Activated CD4-positive, alpha-beta T cell treated with anti-CD3 and anti-CD28 coated beads, Interleukin-2, amount 10 ng/mL, durations not matched to agents 24 days and 14 days (primary cell): ENCODE data around the gene SYNGR2. TPM values are rescaled to one million over a fixed set of nuclear protein-coding genes. Genes with fewer than 3 reads are reported as not detected.

ENCODE experiments used
- DNase-seq: peaks from one replicate; pipeline ENCODE4 v3.0.0; 2022
- H3K27ac Mint-ChIP-seq: one replicate; pipeline ENCODE4 v1.8.0; 2022; ENCODE audit warnings: mild to moderate bottlenecking, mixed read lengths
- H3K27me3 Mint-ChIP-seq: one replicate; pipeline ENCODE4 v1.8.0; 2022; ENCODE audit warnings: mixed read lengths
- H3K36me3 Mint-ChIP-seq: one replicate; pipeline ENCODE4 v1.8.0; 2022; ENCODE audit warnings: low read depth, mild to moderate bottlenecking, mixed read lengths
- H3K4me1 Mint-ChIP-seq: one replicate; pipeline ENCODE4 v1.8.0; 2021; ENCODE audit warnings: mixed read lengths
- H3K4me3 Mint-ChIP-seq: one replicate; pipeline ENCODE4 v1.8.0; 2022; ENCODE audit warnings: mild to moderate bottlenecking, moderate library complexity, mixed read lengths
- H3K9me3 Mint-ChIP-seq: one replicate; pipeline ENCODE4 v1.8.0; 2021; ENCODE audit warnings: mixed read lengths
- intact Hi-C: fragments of 100-400 bp; cut with micrococcal nuclease; formaldehyde crosslinking; loops from one replicate; pipeline ENCODE4 v1.15.1; 2023
- total RNA-seq: library from RNA; stranded (reverse); gene quantifications from 2 replicates; pipeline ENCODE4 v1.2.3, GENCODE V29; 2022

The SYNGR2 gene
- total RNA-seq, 1 donor from 2014 or later, result 125 TPM

- Mint-ChIP-seq H3K27me3 (no peaks in the 10 kb centered on the region), H3K4me3 (no peak overlapping the region), H3K27ac (no peak overlapping the region), H3K9me3 (no peaks in the 10 kb centered on the region), H3K36me3 (peaks cover 29% of the 10 kb centered on the region), H3K4me1 (peaks cover 32% of the 10 kb centered on the region)
- intact Hi-C loops, result no loop called here
- no peak for DNase-seq
Measured at GRCh38 chr17:78142119-78142861, 26.1 kb upstream of the SYNGR2 start.

DNA sequence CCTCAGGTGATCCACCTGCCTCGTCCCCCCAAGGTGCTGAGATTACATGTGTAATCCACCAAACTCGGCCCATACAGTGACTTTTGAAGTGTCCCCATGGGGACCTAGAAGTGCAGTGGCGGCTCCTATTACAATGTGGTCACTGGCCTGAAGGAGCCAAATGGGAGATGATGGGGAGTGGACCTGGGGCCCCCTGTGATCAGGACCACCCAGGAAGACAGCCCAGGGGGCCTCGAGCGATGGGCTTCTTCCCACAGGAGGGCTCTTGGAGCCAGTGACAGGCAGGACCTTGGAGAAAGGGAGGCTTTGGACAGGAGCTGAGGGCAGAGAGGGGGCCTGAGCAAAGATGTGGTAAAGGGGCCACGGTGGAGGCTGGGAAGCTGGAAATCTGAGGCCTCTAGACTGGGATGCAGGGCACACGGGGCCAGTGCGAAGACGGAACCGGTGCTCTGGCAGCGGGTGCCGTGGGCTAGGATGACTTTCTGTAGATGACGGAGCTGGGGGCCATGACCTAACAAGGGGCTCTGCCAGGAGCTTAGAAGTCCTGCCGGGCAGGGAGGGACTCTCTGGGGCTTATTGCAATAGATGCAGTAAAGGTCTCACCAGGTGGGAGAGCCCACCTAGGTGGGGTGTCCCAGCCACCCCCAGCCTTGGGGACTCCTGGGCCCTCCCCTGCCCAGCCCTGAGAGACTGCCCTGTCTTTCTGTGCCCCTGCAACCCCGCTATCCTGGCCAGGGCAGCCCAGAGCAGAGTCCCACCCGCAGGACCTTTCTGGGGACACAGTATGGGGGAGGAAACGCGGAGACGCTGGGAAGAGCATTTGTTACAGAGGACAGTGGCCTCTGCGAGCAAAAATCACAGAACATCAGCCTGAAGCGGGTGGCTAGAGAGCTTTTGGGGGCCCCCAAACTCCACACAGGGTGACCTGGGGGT lies 24.9 kb upstream of the SYNGR2 start:
- Mint-ChIP-seq H3K4me1 (peaks cover 27% of the 10 kb centered on the region), H3K27me3 (peaks cover under 1% of the 10 kb centered on the region), H3K27ac (no peak overlapping the region), H3K4me3 (no peak overlapping the region), H3K9me3 (no peaks in the 10 kb centered on the region), H3K36me3 (peaks cover 22% of the 10 kb centered on the region)
- intact Hi-C loops, result no loop called here
- no peak for DNase-seq

DNA sequence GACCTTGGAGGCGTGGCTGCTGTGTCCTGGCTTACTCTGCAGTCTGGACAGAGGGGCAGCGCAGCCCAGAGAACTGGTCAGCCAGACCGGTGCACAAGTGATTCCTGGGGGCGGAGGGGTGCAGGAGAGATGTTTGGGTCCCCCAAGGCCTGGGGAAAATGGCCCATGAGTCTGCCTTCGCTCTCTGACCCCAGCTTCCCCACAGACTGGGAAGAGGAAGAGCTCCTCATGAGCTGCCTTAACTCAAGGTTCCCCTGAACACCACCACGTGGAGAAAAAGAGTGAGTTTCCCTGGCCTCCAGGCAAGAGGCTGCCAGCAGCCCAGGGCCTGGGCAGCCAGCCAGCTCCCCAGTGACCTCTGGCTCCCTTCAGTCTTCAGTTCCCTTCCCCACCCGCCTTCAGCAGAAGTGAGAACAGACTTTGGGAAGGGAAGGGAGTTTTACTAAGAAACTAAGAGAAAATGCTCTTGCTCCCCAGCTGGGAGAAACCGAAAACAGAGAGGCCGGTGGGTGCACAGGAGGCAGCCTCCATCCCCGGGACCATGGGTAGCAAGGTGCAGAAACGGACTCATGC lies 24.1 kb upstream of the SYNGR2 start:
- intact Hi-C loops, result no loop called here
- Mint-ChIP-seq H3K4me3 (no peak overlapping the region), H3K9me3 (no peaks in the 10 kb centered on the region), H3K27ac (no peak overlapping the region), H3K36me3 (peaks cover 16% of the 10 kb centered on the region), H3K27me3 (peaks cover 3% of the 10 kb centered on the region), H3K4me1 (peaks cover 23% of the 10 kb centered on the region)
- DNase-seq, result peak; percentile 62

- intact Hi-C loops, result no loop called here
- no peak overlapping the region for H3K4me3 Mint-ChIP-seq
- H3K36me3 Mint-ChIP-seq, result peaks cover 12% of the 10 kb centered on the region
- no peak overlapping the region for H3K27ac Mint-ChIP-seq
- H3K4me1 Mint-ChIP-seq, result peaks cover 19% of the 10 kb centered on the region
- H3K9me3 Mint-ChIP-seq, result no peaks in the 10 kb centered on the region
- peak; percentile 60 for DNase-seq
- H3K27me3 Mint-ChIP-seq, result peaks cover 3% of the 10 kb centered on the region
Measured at GRCh38 chr17:78144736-78145641, 23.4 kb upstream of the SYNGR2 start.

DNA sequence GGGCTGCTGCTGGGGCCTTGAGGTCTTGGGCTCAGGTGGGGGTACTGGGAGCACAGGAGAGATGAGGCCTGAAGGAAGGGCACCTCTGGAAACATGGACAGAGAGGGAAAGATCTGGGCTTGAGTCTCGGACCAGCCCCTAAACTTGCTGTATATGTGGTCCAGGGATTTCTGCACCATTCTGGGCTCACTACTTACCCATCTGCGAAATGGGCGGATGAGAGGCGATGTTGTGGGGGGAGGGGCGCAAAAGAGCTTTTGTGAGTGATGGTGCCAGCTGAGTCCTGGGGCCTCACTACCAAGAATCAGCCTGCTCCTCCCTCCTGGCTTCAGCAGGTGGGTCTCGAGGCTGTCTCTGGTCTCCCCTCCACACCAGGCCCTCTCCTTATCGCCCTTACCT lies 21.9 kb upstream of the SYNGR2 start:
- Mint-ChIP-seq H3K27me3 (peaks cover 3% of the 10 kb centered on the region), H3K4me1 (peaks cover 12% of the 10 kb centered on the region), H3K36me3 (peaks cover 6% of the 10 kb centered on the region), H3K9me3 (no peaks in the 10 kb centered on the region), H3K4me3 (no peak overlapping the region), H3K27ac (peak overlapping the region; percentile 16)
- intact Hi-C loops, result no loop called here
- DNase-seq, result no peak

GRCh38 chr17:78146881-78147280 lies 21.5 kb upstream of the SYNGR2 start:
- peaks cover 12% of the 10 kb centered on the region for H3K4me1 Mint-ChIP-seq
- no peaks in the 10 kb centered on the region for H3K9me3 Mint-ChIP-seq
- no peak overlapping the region for H3K4me3 Mint-ChIP-seq
- intact Hi-C loops, result no loop called here
- H3K27me3 Mint-ChIP-seq, result peaks cover 3% of the 10 kb centered on the region
- DNase-seq, result peak; percentile 55
- H3K27ac Mint-ChIP-seq, result peak overlapping the region; percentile 41
- H3K36me3 Mint-ChIP-seq, result peaks cover 6% of the 10 kb centered on the region

DNA sequence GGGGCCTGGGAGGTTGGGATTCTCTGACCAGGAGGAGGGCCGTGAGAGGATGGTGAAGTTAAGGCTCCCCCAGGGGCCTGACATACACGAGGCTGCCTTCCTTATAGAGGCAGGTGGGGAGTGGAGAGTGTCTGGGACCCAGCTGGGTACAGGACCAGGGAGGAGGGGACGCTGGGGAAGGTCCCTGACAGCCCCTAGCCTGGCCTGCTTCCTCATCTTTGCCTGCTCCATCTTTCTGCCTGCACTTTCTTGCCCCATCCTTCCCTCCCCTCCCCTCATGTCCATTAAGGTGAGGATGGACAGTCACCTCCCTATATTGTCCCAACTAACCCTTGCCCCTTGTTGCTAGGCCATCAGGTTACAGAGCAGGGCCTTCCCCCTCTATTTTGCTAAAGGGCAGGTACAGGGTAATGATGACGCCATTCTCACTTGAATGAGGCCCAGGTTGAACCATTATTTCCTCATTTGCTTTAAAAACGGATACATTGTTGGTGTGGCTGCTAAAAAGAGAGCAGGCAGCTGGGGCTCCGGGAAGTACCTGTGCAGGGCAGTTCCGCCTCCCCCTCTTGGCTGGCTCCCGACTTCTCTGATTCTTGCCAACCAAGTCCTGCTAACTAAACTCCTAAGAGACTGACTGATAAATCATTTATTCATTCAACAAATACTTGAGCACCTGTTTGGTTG lies 20.9 kb upstream of the SYNGR2 start:
- Mint-ChIP-seq H3K9me3 (no peaks in the 10 kb centered on the region), H3K4me1 (peaks cover 12% of the 10 kb centered on the region), H3K4me3 (no peak overlapping the region), H3K27ac (peak overlapping the region; percentile 20), H3K36me3 (peaks cover 4% of the 10 kb centered on the region), H3K27me3 (peaks cover 3% of the 10 kb centered on the region)
- peak; percentile 60 for DNase-seq
- intact Hi-C loops, result no loop called here

GRCh38 chr17:78148286-78149016 lies 19.9 kb upstream of the SYNGR2 start:
- intact Hi-C loops, result no loop called here

GRCh38 chr17:78151514-78152008 lies 16.8 kb upstream of the SYNGR2 start:
- peaks cover 3% of the 10 kb centered on the region for H3K27me3 Mint-ChIP-seq
- DNase-seq, result no peak
- H3K4me3 Mint-ChIP-seq, result no peak overlapping the region
- intact Hi-C loops, result no loop called here
- no peaks in the 10 kb centered on the region for H3K36me3 Mint-ChIP-seq
- peaks cover 13% of the 10 kb centered on the region for H3K4me1 Mint-ChIP-seq
- H3K27ac Mint-ChIP-seq, result no peak overlapping the region
- no peaks in the 10 kb centered on the region for H3K9me3 Mint-ChIP-seq

More at GRCh38 chr17:78148286-78149016, 19.9 kb upstream of the SYNGR2 start:
- no peak overlapping the region for H3K4me3 Mint-ChIP-seq
- H3K27ac Mint-ChIP-seq, result no peak overlapping the region
- H3K27me3 Mint-ChIP-seq, result peaks cover 3% of the 10 kb centered on the region
- H3K9me3 Mint-ChIP-seq, result no peaks in the 10 kb centered on the region
- peaks cover 10% of the 10 kb centered on the region for H3K4me1 Mint-ChIP-seq
- no peaks in the 10 kb centered on the region for H3K36me3 Mint-ChIP-seq
- no peak for DNase-seq

DNA sequence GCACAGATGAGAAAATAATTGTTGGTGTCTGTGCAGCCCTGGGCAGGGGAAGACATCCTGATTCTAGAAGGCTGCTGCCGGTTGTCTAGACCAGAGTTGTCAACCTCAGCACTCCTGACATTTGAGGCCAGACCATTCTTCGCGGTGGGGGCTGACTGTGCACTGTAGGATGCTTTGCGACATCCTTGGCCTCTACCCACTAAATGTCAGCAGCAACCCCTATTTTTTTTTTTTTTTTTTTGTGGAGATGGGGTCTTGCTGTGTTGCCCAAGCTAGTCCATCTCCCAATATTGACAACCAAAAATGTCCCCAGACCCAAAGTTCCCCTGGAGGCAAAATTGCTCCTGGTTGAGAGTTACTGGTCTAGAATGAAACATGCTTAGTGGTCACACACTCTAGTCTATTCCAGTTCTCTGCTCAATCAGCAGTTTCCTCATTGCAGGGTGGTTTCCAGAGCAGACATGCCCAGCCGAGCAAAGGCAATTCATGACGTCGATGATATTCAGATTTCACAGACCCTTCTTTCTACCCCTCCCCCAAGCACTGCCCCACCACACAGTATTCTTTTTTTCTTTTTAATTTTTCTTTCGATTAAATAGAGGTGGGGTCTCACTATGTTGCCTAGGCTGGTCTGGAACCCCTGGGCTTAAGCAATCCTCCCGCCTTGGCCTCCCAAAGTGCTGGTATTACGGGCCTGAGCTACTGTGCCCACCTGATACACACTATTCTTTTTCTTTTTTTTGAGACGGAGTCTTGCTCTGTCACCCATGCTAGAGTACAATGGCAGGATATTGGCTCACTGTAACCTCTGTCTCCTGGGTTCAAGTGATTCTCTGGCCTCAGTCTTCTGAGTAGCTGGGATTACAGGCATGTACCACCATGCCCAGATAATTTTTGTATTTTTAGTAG lies 13.2 kb upstream of the SYNGR2 start:
- no peaks in the 10 kb centered on the region for H3K9me3 Mint-ChIP-seq
- peaks cover 9% of the 10 kb centered on the region for H3K4me1 Mint-ChIP-seq
- H3K27ac Mint-ChIP-seq, result no peak overlapping the region
- intact Hi-C loops, result no loop called here
- DNase-seq, result no peak
- no peak overlapping the region for H3K4me3 Mint-ChIP-seq
- no peaks in the 10 kb centered on the region for H3K36me3 Mint-ChIP-seq
- no peaks in the 10 kb centered on the region for H3K27me3 Mint-ChIP-seq

- Mint-ChIP-seq H3K36me3 (no peaks in the 10 kb centered on the region), H3K4me1 (peaks cover 9% of the 10 kb centered on the region), H3K9me3 (no peaks in the 10 kb centered on the region), H3K4me3 (no peak overlapping the region), H3K27ac (peak overlapping the region; percentile 56), H3K27me3 (no peaks in the 10 kb centered on the region)
- no peak for DNase-seq
- intact Hi-C loops, result no loop called here
Measured at GRCh38 chr17:78159575-78160158, 8.7 kb upstream of the SYNGR2 start.
